B cell (primary cell): ENCODE results near the gene SYNGAP1.

Experiments
- CTCF ChIP-seq: fragments of 200-600 bp; IDR thresholded peaks from one replicate; pipeline ENCODE4 v1.8.0; 2022; ENCODE audit warnings: antibody characterized with exemption, mild to moderate bottlenecking
- EZH2 ChIP-seq: IDR thresholded peaks from 2 replicates; pipeline ENCODE4 v1.6.1; 2012; ENCODE audit warnings: borderline replicate concordance, low read depth, mild to moderate bottlenecking, moderate library complexity, low read length; ENCODE audit not compliant: insufficient read depth, poor library complexity, severe bottlenecking

- TF ChIP-seq CTCF: no peak
- no peak for TF ChIP-seq EZH2
These were observed 7.0 kb downstream of the SYNGAP1 start for GRCh38 chr6:33426590-33427511.
